GM19468 (cell line): ENCODE results near the gene IFT81.

Experiments
- ATAC-seq: cut with Tn5 transposase; IDR thresholded peaks from one replicate; pipeline ENCODE4 v1.9.1; 2021; ENCODE audit warnings: mild to moderate bottlenecking, moderate library complexity, moderate number of reproducible peaks; ENCODE audit not compliant: unreplicated experiment; ENCODE audit errors: extremely low read depth

Gene IFT81

DNA sequence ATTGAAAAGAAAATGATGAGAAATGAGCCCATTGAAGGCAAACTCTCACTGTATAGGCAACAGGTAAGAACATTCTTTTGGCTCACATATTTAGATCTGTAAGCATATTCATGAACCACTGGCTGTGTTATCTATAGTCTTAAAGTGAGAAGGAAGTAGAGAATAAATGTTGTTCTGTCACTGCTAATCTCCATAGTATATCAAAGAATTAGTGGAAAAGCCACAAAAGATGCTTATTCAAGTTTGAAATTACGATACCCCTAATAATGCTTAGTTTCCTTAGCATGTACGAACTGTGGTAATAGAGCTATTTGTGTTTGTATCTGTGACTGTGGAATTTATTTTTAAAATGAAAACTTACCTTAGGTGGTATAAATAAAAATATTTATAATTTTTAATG, 22.8 kb downstream of the IFT81 start:
- no peak for ATAC-seq

DNA sequence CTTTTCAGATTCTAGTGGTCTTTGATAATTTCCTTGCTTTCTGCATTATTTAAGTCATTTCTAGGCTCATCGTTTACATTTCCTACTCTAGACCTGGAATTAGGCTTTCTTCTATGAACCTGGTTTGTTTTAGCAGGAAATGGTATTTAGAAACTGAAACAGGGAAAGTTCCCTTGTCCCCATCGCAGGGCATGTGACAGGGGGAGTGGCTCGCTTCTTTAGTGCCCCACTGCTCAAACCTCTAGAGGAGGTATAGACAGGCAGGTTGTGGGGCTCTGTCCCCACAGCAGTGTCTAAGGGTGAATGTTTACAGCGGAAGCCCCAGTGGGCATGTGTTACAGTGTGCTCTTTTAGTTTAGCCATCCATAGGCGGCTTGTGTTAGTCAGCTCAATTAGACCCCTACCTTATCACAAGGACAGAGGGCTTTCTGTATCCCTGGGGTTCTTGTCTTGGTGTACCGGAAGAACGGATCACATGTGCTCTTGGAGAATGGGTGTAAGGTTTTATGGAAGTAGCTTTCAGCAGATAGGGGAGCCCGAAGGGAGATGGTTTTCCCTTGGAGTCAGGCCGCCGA, 25.0 kb downstream of the IFT81 start:
- ATAC-seq: no peak

DNA sequence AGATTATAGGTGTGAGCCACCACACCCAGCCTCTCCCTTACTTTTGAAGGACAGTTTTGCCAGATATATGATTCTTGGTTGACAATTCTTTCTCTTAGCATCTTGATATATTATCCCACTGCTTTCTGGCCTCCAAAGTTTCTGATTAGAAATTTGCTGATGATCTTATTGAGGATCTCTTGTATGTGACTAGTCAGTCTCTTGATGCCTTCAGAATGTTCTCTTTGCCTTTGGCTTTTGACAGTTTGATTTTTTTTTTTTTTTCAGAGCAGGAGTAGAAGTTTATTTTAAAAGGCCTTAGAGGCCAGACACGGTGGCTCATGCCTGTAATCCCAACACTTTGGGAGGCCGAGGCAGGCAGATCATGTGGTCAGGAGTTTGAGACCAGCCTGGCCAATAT, 32.6 kb downstream of the IFT81 start:
- ATAC-seq: no peak

DNA sequence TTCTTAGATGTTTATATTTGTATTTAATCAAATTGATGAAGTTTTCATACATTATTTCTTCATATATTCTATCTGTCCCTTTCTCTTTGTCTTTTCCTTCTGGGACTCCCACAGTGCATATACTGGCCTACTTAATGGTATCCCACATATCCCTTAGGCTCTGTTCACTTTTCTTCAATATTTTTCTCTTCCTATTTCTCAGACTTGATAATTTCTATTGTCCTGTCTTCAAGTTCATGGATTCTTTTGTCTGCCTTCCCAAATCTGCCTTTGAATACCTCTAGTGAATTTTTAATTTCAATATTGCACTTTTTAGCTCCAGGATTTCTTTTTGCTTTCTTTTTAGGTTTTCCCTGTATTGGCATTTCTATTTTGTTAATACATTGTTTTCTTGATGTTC, 33.4 kb downstream of the IFT81 start:
- no peak for ATAC-seq

DNA sequence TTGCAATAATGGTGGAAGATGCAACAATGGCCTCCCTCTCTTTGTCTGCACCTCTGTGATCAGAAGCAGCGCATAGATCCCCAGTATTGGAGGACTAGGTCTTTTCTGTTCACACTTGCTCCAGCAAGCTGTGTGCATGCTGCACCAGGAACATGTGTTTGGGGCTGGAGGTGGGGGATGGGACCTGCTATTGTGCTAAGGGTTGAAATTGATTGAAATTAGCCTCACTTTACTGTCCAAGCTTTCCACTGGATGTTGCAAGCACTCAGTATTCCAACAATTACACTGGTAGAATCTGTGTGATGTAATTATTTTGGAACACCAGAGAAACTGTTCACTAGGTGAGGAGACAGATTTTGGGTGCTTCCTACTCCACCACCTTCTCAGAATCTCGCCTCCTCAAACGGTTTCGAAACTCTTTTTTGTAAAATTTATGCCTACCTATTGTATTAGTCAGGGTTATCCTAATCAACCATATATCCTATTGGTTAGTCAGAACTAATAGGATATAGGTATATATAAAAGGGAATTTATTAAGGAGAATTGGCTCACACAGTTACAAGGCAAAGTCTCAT, 35.6 kb downstream of the IFT81 start:
- no peak for ATAC-seq

DNA sequence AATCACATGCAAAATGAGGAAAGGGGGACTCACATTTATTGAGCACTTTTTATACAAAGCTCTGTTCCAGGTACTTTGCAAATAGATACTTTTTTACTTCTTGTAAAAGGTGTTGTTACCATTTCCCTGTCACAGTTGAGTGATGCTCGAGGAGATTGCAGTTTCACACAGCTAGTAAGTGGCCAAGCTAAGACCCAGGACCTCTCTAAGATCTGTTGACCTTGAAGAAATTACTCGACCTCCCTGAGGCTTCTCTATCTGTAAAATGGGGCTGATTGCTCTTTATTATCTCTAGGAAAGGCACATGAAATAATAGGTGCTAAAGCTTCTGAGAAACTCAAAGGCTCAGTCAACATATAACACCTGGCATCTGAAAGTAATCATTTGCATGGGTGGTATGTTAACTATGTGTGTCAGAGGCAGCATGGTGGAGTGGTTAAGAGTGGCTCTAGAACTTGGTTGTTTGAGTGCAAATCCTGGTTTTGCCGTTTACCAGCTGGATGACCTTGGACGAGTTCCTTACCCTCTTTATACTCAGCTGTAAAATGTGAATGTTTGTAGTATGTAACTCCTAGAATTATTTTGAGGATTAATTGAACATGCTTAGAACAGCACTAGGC, 41.5 kb downstream of the IFT81 start:
- peak; percentile 52 for ATAC-seq

DNA sequence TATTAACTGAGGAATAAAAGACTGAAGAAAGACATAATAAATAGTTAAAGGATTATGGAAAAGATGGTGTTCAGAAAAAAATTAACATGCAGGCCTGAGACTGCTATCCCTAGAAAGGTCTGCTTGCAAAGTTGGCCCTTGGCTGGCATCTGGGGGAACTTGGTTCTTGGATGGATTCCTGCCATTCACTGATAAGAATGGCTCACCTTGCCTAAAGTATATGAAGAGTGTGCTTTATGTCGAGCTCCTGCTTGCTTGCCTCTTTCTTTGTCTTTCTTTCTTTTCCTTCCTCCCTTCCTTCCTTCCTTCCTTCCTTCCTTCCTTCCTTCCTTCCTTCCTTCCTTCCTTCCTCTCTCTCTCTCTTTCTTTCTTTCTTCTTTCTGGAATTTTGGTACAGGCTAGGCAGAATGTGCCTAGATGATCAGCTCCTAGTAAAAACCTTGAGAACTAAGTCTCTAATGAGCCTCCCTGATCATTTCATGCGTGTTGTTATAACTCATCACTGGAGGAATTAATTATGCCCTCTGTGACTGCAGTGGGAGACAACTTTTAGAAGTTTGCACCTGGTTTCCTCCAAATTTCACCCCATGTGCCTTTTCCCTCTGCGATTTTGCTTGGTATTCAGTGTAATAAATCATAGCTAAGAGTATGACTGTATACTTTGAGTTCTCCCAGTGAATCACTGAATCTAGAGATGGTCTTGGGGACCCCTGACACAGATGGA, 44.7 kb downstream of the IFT81 start:
- no peak for ATAC-seq

DNA sequence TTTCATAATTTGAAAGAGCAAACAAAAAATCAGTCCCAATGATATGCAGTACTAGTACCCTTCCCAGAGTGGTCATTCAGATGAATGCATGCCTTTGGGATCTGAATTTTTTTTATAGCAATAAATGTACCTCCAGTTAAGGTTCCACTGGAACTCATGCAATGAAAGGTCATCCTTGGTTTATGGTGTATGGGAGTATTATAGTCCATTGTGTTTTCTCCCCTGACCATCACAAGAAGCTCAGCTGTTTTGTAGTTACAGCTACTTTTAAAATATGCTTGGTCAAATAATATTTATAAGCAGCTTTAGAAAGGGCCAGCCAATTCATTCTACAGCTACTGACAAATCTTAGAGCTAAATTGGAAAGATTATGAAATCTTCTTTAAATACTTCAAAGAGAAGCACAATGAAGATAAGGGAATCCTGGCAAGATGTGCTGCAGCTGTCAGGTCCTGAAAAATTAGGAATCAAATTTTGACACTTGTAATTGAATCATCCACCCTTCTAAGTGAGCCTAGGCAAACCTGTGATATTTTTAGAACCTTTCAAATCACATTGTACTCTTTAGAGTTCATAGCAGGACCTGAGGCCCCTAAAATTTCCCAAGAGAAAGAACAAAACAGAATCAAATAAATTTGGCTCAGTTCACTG, 46.5 kb downstream of the IFT81 start:
- no peak for ATAC-seq

DNA sequence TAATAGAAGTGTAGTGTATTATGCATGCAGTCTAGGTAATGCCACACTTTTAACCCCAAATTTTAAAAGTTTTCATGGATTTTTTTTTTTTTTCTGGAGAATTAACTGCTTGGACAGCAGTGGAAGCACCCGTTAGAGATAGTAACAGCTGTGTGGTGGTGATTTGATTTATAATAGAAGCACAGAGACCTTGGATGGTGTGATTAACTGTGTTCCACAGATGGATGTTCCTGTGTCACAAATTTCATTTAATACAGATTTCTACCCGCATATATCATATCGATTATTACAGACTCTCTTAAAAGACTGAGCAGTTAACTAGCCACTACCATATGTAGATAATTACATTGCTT, 47.0 kb downstream of the IFT81 start:
- ATAC-seq: no peak

DNA sequence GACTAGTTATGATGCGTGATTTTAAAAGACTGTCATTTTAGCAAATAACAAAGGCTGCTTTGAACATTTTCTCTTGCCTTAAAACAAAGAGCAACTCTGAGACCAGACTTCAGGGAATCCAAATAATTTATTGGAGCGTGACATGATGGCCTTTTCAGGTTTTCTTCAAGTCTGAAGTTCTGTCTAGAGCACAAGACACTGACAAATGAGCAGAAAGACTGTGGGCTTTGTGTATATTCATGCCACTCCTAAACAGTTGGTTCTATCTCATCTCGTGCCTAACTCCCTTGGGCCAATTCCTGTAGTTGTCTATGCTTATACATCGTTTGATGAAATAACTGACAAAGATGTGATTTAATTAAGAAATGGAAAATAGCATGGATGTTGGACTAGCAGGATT, 47.5 kb downstream of the IFT81 start:
- no peak for ATAC-seq

DNA sequence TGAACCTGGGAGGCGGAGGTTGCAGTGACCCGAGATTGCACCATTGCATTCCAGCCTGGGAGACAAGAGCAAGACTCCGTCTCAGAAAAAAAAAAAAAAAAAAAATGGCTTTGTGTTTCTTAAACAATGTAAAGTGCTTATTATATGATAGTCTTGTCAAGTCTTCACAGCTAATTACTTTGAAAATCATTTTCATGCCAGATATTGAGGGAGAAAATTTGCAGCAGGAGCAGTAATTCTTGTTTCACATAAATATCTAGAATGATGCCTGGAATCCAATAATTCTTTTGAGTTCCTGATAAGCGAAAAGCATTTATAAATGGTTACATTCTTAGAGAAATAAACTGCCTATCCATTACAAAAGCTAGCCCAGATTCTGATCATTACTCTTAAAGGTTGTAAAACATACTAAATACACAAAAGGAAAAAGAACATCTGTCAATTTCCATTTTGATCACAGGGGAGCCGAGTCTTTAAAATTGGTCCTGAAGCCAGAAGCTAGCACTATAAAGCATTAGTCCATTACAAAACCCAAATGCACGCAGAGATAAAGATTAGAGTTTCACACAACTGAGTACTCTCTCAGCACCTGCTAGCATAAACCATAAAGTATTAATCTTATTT, 50.3 kb downstream of the IFT81 start:
- ATAC-seq: no peak

DNA sequence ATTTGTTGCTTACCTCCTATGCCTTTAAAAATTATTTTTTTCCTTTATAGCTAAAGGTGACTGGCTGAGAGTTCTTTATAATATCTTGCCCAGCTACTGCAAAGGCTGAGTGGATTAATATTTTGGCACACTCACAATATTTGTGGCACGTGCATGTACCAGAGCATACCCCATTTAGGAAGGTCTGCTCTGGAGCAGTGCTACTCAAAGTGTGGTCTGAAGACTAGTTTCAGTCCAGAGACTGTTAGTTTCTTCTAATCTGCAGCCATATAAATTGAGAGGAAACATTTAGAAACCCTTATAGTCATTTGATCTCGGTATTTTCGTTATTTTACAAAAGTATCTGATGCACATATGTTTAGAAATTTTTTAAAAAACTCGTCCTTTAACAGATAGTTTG, 51.0 kb downstream of the IFT81 start:
- ATAC-seq: no peak

DNA sequence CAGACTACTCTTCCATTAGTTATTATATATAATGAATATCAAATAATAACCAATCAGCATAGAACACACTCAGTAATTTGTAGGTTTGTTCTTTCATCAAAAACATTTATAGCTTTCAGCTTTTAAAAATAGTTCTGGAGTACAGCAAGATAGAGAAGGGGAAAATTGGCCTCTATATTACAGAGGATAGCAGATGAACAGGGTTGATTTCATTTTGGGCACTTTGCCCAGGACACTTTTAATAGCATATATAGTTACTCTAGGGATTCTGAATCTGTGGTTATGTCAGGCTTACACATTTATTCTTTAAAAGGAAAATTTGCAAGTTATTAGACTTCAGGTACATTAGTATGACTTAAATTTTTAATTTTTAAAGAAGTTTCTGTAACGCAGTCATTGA, 52.6 kb downstream of the IFT81 start:
- ATAC-seq: no peak

DNA sequence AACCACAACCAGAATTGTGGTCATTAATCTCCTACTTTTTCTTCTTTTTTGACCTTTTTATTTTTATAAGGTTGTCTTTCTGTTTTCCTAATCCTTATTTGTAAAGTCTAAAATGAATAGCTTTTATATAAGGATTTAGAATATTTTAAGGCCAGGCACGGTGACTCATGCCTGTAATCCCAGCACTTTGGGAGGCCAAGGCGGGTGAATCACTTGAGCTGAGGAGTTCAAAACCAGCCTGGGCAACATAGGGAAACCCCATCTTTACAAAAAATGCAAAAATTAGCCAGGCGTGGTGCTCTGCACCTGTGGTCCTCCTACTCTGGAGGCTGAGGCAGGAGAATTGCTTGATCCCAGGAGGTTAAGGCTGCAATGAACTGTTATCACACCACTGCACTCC, 55.1 kb downstream of the IFT81 start:
- no peak for ATAC-seq

DNA sequence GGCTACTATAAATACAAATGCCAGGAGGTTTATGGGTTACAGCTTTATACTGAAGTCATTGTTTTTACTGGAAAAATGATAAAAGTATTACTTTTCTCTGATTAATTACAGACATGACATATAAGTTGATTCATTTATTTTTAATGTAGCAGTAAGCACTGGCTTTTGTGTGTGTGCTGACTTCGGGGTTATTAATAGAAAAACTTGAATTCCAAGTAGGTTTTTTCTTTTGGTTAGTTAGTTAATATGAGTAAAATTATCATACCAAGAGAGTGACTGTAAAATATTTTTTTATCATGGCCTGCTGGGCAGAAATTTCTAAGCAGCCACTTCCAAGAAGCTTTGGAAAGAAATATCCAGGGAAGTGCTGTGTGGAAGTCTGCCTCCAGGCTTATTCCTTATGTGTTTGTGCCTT, 56.4 kb downstream of the IFT81 start:
- ATAC-seq: no peak

DNA sequence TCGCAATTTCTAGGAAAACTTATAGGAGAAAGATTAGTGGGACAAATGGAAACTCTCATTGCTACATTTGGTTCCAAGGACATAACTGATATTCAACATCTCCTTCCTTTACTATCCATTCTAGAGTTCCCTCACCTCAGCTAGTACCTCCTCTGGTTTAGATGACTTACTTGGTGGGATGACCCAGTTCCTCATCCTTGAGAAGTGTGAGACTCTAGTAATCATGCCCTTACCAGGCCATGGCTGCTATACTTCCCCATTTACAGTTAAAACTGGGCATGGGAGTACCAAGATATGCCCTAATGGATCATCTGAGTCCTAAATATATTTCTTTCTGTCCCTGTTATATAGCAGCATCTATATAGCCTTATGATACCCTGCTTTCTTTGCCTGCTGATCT, 58.1 kb downstream of the IFT81 start:
- ATAC-seq: no peak

DNA sequence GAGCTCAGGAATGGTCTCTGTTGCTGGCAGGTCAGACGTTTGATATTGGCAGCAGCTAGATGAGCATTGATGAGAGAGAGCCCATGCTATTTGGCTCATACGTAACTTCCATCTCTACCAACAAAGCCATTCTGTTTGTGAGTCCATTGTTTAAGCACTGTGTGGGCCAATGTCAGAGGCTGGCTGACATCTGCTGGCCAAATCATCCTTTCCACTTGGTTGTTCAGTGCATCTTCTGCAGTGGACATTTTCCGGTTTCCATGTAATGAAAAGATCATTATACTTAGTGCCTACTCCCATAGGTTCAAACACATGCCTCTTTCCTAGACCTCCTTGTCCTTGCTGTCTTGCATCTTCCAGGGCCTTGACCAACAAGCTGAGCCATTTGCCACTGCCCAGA, 59.2 kb downstream of the IFT81 start:
- no peak for ATAC-seq

DNA sequence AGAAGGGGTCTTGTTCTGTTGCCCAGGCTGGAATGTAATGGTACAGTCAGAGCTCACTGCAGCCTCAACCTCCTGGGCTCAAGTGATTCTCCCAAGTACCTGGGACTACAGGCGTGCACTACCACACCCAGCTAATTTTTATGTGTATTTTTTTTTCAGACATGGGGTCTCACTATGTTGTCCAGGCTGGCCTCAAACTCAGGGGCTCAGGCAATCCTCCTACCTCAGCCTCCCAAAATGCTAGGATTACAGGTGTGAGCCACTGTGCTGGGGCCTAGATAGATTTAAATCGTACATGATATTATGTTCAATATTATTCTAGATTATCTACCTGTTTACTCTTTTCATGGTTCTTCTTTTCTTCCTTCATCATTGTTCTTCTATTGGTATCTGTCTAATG, 61.5 kb downstream of the IFT81 start:
- no peak for ATAC-seq

DNA sequence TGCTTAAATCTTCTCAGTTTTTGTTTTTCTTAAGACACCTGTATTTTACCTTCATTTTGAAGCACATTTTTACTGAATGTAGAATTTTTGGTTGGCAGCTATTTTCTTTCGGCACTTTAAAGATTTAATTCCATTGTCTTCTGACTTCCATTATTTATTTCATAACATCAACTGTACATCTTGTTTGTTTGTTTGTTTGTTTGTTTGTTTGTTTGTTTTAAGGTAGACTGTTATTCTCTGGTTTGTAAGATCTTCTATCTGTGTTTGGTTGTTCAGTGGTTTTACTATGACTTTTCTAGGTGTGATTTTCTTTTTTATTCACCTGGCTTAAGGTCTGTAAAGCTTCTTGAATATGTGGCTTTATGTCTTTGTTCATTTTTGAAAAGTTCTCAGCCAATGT, 61.9 kb downstream of the IFT81 start:
- ATAC-seq: no peak

DNA sequence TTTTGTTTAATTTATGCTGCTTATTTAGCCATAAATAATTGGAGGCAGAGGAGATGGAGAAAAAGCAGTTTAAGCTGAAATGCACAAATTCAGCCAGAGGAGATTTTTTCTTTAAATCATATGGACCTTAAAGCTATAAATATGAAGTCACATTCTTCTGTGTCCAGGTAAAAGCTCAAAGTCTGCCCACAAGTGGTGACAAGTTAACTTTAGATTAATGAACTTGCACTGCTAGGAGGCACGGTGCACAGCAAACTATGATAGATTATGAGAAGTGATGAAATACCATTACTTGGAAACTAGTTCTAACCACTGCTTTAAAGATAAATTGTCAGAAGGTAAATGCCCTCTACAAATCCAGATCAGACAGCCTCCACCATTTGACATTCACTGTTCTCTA, 69.0 kb downstream of the IFT81 start:
- ATAC-seq: no peak

DNA sequence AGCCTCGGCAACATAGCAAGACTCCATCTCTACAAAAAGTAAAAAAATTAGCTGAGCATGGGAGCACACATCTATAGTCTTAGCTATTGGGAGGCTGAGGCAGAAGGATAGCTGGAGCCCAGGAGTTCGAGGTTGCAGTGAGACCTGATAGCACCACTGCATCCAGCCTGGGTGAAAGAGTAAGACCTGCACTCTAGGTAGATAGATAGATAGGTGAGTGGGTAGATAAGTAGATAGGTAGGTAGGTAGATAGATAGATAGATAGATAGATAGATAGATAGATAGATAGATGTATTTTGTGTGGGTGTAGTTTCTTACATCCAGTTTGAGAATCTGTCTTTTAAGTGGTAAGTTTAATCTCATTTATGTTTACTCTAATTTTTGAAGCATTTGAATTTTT, 72.8 kb downstream of the IFT81 start:
- no peak for ATAC-seq
